H9 (cell line): ENCODE measurements around the gene OR2A2. TPM values are rescaled to one million over a fixed set of nuclear protein-coding genes. Genes with fewer than 3 reads are reported as not detected.

ENCODE experiments used
- DNase-seq: peaks from one replicate; pipeline ENCODE4 v3.0.0-alpha.2; 2017
- H2AFZ ChIP-seq: one replicate; pipeline ENCODE4 v1.6.1; 2013; ENCODE audit warnings: mild to moderate bottlenecking, low read length, control low read depth, moderate library complexity
- H2AK5ac ChIP-seq: 2 replicates; pipeline ENCODE4 v1.6.1; 2013; ENCODE audit warnings: low read length, control low read depth, mixed read lengths; ENCODE audit not compliant: insufficient read length
- H2BK120ac ChIP-seq: one replicate; pipeline ENCODE4 v1.6.1; 2013; ENCODE audit warnings: low read depth, mild to moderate bottlenecking, low read length, control low read depth, inconsistent platforms; ENCODE audit not compliant: poor library complexity, severe bottlenecking
- H2BK12ac ChIP-seq: 2 replicates; pipeline ENCODE4 v1.6.1; 2013; ENCODE audit warnings: low read length, control low read depth, mixed read lengths, low read depth; ENCODE audit not compliant: insufficient read length
- H2BK15ac ChIP-seq: 2 replicates; pipeline ENCODE4 v1.6.1; 2013; ENCODE audit warnings: low read depth, low read length, control low read depth
- H2BK20ac ChIP-seq: one replicate; pipeline ENCODE4 v1.6.1; 2013; ENCODE audit warnings: low read depth, mild to moderate bottlenecking, low read length, control low read depth, inconsistent platforms; ENCODE audit not compliant: poor library complexity, severe bottlenecking
- H2BK5ac ChIP-seq: 2 replicates; pipeline ENCODE4 v1.6.1; 2013; ENCODE audit warnings: low read length, control low read depth, mixed read lengths; ENCODE audit not compliant: insufficient read length
- H3K14ac ChIP-seq: 2 replicates; pipeline ENCODE4 v1.6.1; 2013; ENCODE audit warnings: low read length, control low read depth; ENCODE audit not compliant: insufficient read depth
- H3K18ac ChIP-seq: 2 replicates; pipeline ENCODE4 v1.6.1; 2013; ENCODE audit warnings: low read depth, mild to moderate bottlenecking, mixed read lengths, low read length, control low read depth; ENCODE audit not compliant: insufficient read length
- H3K23ac ChIP-seq: 2 replicates; pipeline ENCODE4 v1.6.1; 2013; ENCODE audit warnings: low read length, control low read depth, mixed read lengths, low read depth; ENCODE audit not compliant: insufficient read length
- H3K23me2 ChIP-seq: 2 replicates; pipeline ENCODE4 v1.6.1; 2013; ENCODE audit warnings: low read depth, mild to moderate bottlenecking, mixed read lengths, low read length, control low read depth; ENCODE audit not compliant: insufficient read length, poor library complexity, severe bottlenecking
- H3K27ac ChIP-seq: 2 replicates; pipeline ENCODE4 v1.5.1; 2013; ENCODE audit warnings: low read length, control low read depth, mixed read lengths, low read depth; ENCODE audit not compliant: insufficient read length
- H3K27me3 ChIP-seq: 2 replicates; pipeline ENCODE4 v1.6.1; 2013; ENCODE audit warnings: low read length, control low read depth, inconsistent platforms; ENCODE audit not compliant: insufficient read depth
- H3K4ac ChIP-seq: 2 replicates; pipeline ENCODE4 v1.6.1; 2013; ENCODE audit warnings: low read depth, mild to moderate bottlenecking, control low read depth, inconsistent platforms, low read length, moderate library complexity
- H3K4me1 ChIP-seq: 2 replicates; pipeline ENCODE4 v1.6.1; 2013; ENCODE audit warnings: low read length, control low read depth, inconsistent platforms; ENCODE audit not compliant: insufficient read depth
- H3K4me2 ChIP-seq: 2 replicates; pipeline ENCODE4 v1.6.1; 2013; ENCODE audit warnings: low read length, control low read depth, mixed read lengths; ENCODE audit not compliant: insufficient read length, insufficient read depth
- H3K56ac ChIP-seq: 2 replicates; pipeline ENCODE4 v1.6.1; 2013; ENCODE audit warnings: low read depth, mild to moderate bottlenecking, mixed read lengths, low read length, control low read depth; ENCODE audit not compliant: insufficient read length
- H3K79me1 ChIP-seq: 2 replicates; pipeline ENCODE4 v1.6.1; 2013; ENCODE audit warnings: low read depth, mild to moderate bottlenecking, moderate library complexity, low read length, control low read depth, inconsistent platforms; ENCODE audit not compliant: insufficient read depth, poor library complexity, severe bottlenecking
- H3K79me2 ChIP-seq: 2 replicates; pipeline ENCODE4 v1.6.1; 2013; ENCODE audit warnings: low read length, control low read depth, inconsistent platforms; ENCODE audit not compliant: insufficient read depth
- H3K9ac ChIP-seq: 2 replicates; pipeline ENCODE4 v1.6.1; 2013; ENCODE audit warnings: low read length, control low read depth, mixed read lengths; ENCODE audit not compliant: insufficient read length; ENCODE audit errors: extremely low read depth
- H3K9me3 ChIP-seq: one replicate; pipeline ENCODE4 v1.6.1; 2013; ENCODE audit warnings: low read depth, low read length, inconsistent platforms; ENCODE audit not compliant: control insufficient read depth
- H3T11ph ChIP-seq: one replicate; pipeline ENCODE4 v1.6.1; 2013; ENCODE audit warnings: mild to moderate bottlenecking, low read length, control low read depth, inconsistent platforms
- H4K20me1 ChIP-seq: one replicate; pipeline ENCODE4 v1.6.1; 2013; ENCODE audit not compliant: control insufficient read depth, insufficient read length, insufficient read depth
- H4K5ac ChIP-seq: 2 replicates; pipeline ENCODE4 v1.6.1; 2013; ENCODE audit warnings: low read depth, mild to moderate bottlenecking, mixed read lengths, low read length, control low read depth; ENCODE audit not compliant: insufficient read length
- H4K8ac ChIP-seq: replicated peaks from 2 replicates; pipeline ENCODE4 v1.6.1; 2013; ENCODE audit warnings: low read length, control low read depth, mixed read lengths, low read depth; ENCODE audit not compliant: insufficient read length
- H4K91ac ChIP-seq: 2 replicates; pipeline ENCODE4 v1.6.1; 2013; ENCODE audit warnings: low read depth, mild to moderate bottlenecking, moderate library complexity, mixed read lengths, low read length, control low read depth; ENCODE audit not compliant: insufficient read length
- H3K27ac Mint-ChIP-seq, 3 experiments: 2 replicates in 2 of 3; 3 replicates in 1 of 3; pipeline ENCODE4 v1.8.0; 2020 to 2021; ENCODE audit warnings: mixed read lengths in 3 of 3, mild to moderate bottlenecking in 1 of 3, moderate library complexity in 1 of 3
- H3K27me3 Mint-ChIP-seq: 2 replicates; pipeline ENCODE4 v1.8.0; 2021; ENCODE audit warnings: low read depth, mild to moderate bottlenecking, moderate library complexity, mixed read lengths
- H3K36me3 Mint-ChIP-seq, 3 experiments: 2 replicates in 2 of 3; 3 replicates in 1 of 3; pipeline ENCODE4 v1.8.0; 2020 to 2021; ENCODE audit warnings: low read depth in 3 of 3, mixed read lengths in 3 of 3; ENCODE audit not compliant: insufficient read depth in 1 of 3
- H3K4me1 Mint-ChIP-seq, 2 experiments: 2 replicates each; pipeline ENCODE4 v1.8.0; 2020; ENCODE audit warnings: mixed read lengths in 2 of 2
- H3K4me3 Mint-ChIP-seq, 2 experiments: 2 replicates in 1 of 2; 3 replicates in 1 of 2; pipeline ENCODE4 v1.8.0; 2020 to 2021; ENCODE audit warnings: mild to moderate bottlenecking in 2 of 2, mixed read lengths in 2 of 2, moderate library complexity in 1 of 2
- H3K9me3 Mint-ChIP-seq, 2 experiments: 2 replicates in 1 of 2; 3 replicates in 1 of 2; pipeline ENCODE4 v1.8.0; 2020; ENCODE audit warnings: mild to moderate bottlenecking in 2 of 2, mixed read lengths in 2 of 2, moderate library complexity in 1 of 2
- CTCF ChIP-seq: fragments of 200-600 bp; sonication (generic); conservative IDR thresholded peaks from 3 replicates; pipeline ENCODE4 v1.8.0; 2021; ENCODE audit warnings: antibody characterized with exemption, mild to moderate bottlenecking
- WGBS: extraction: QIAGEN DNeasy Blood & Tissue Kit; methylation state at CpG from one replicate; pipeline ENCODE4 v1.1.7; 2013; ENCODE audit warnings: missing lambda C conversion rate, low lambda C conversion rate, mixed read lengths; ENCODE audit not compliant: insufficient read length; ENCODE audit errors: extremely low coverage; 5-methylcytosine and 5-hydroxymethylcytosine counted together
- total RNA-seq: library from RNA; stranded (reverse); gene quantifications from 2 replicates; pipeline ENCODE4 v1.2.1, GENCODE V29; 2021

The OR2A2 gene
- total RNA-seq, 1 experiment from 2014 or later, result not detected

GRCh38 chr7:144063710-144064109 is 45.7 kb upstream of the OR2A2 start:
- no peak overlapping the region for H2AK5ac ChIP-seq
- H2BK15ac ChIP-seq, result no peak overlapping the region
- no peak overlapping the region for H2BK20ac ChIP-seq
- no peak overlapping the region for H3K56ac ChIP-seq
- no peaks in the 10 kb centered on the region for H3K23me2 ChIP-seq
- no peaks in the 10 kb centered on the region for H3K79me1 ChIP-seq
- H3K18ac ChIP-seq, result no peak overlapping the region
- H3K9me3 ChIP-seq, result no peaks in the 10 kb centered on the region
- peaks cover 2 to 11% (median 2%) of the 10 kb centered on the region in 3 experiments; a peak in 4 of 7 replicates for H3K36me3 Mint-ChIP-seq
- no peak overlapping the region for H3T11ph ChIP-seq
- H3K4me1 ChIP-seq, result no peaks in the 10 kb centered on the region
- no peak overlapping the region for H3K4me3 Mint-ChIP-seq
- H3K27ac ChIP-seq, result no peak overlapping the region
- H3K9ac ChIP-seq, result no peak overlapping the region
- peaks cover 6 to 9% of the 10 kb centered on the region in 2 experiments; a peak in 4 of 5 replicates for H3K9me3 Mint-ChIP-seq
- H3K4ac ChIP-seq, result no peak overlapping the region
- no peaks in the 10 kb centered on the region for H3K27me3 Mint-ChIP-seq
- H4K20me1 ChIP-seq, result no peaks in the 10 kb centered on the region
- TF ChIP-seq CTCF, result peak; percentile 82
- no peak overlapping the region for H3K27ac Mint-ChIP-seq
- no CpG with 5 or more reads among the region's 3 CpGs for WGBS
- no peaks in the 10 kb centered on the region for H3K79me2 ChIP-seq
- peaks cover 9 to 11% of the 10 kb centered on the region in 2 experiments for H3K4me1 Mint-ChIP-seq
- peak; percentile 53 for DNase-seq
- H2BK120ac ChIP-seq, result no peak overlapping the region
- H4K8ac ChIP-seq, result no peak overlapping the region
- no peak overlapping the region for H3K14ac ChIP-seq
- H4K5ac ChIP-seq, result no peak overlapping the region
- peak overlapping the region; percentile 69 for H2AFZ ChIP-seq
- no peaks in the 10 kb centered on the region for H3K27me3 ChIP-seq
- no peak overlapping the region for H4K91ac ChIP-seq
- H3K23ac ChIP-seq, result no peak overlapping the region
- no peak overlapping the region for H2BK12ac ChIP-seq
- H2BK5ac ChIP-seq, result no peak overlapping the region
- no peak overlapping the region for H3K4me2 ChIP-seq
